C4-2B (cell line): Measurements from ENCODE around the gene GPATCH4.

Source experiments
- H3K27ac ChIP-seq: fragments of 450-650 bp; 2 replicates; pipeline ENCODE4 v1.5.1; 2017
- CTCF ChIP-seq: fragments of 450-650 bp; conservative IDR thresholded peaks from 2 replicates; pipeline ENCODE4 v1.5.1; 2017; ENCODE audit warnings: mild to moderate bottlenecking
- ZFX ChIP-seq: fragments of 450-650 bp; IDR thresholded peaks from 2 replicates; pipeline ENCODE4 v1.6.1; 2017

GPATCH4 gene

GRCh38 chr1:156644640-156645039, 43.4 kb upstream of the GPATCH4 start:
- no peak overlapping the region for H3K27ac ChIP-seq
- TF ChIP-seq CTCF (no peak), ZFX (no peak)

- H3K27ac ChIP-seq, result no peak overlapping the region
- TF ChIP-seq CTCF (no peak), ZFX (no peak)
Observed at GRCh38 chr1:156644146-156644545, 42.9 kb upstream of the GPATCH4 start.

- no peak for TF ChIP-seq ZFX
- TF ChIP-seq CTCF, result no peak
- no peak overlapping the region for H3K27ac ChIP-seq
Observed at GRCh38 chr1:156643778-156644092, 42.5 kb upstream of the GPATCH4 start.

- TF ChIP-seq CTCF (no peak), ZFX (no peak)
- no peak overlapping the region for H3K27ac ChIP-seq
Observed at GRCh38 chr1:156643049-156643777, 41.9 kb upstream of the GPATCH4 start.

GRCh38 chr1:156642265-156643048, 41.2 kb upstream of the GPATCH4 start:
- no peak for TF ChIP-seq CTCF
- no peak for TF ChIP-seq ZFX
- H3K27ac ChIP-seq, result no peak overlapping the region

GRCh38 chr1:156641761-156642264, 40.5 kb upstream of the GPATCH4 start, which contains the start of gene BCAN:
BCAN (plus strand) TSS chr1:156642117; CDS start chr1:156646055, 3,938 bp downstream.
- no peak for TF ChIP-seq CTCF

More at GRCh38 chr1:156641761-156642264, 40.5 kb upstream of the GPATCH4 start, which contains the start of gene BCAN:
- H3K27ac ChIP-seq, result no peak within 1 kb of the TSS
